Fibroblast of skin of scalp (primary cell): ENCODE results near the gene NEK10.

ENCODE experiments used
- DNase-seq: peaks from one replicate; pipeline ENCODE4 v3.0.0-alpha.2; 2013

NEK10 gene

DNA sequence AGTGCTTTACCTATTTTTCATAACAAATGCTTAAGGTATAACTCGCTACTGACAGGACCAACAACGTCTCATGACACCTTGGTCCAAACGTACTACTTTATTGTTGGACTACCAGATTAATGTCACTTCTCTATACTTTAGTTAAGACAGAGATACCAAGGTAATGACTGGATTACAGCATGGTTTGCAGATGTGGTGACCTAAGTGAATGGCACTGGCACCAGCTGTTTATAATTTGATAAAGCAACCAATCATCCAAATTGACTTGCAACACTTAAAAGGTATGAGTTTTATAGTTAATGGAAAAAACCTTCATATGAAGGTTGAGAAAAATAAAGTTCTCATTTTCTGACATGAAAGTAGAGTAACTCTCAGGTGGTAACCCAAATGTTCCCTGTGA lies 209.0 kb downstream of the NEK10 start:
- no peak for DNase-seq

DNA sequence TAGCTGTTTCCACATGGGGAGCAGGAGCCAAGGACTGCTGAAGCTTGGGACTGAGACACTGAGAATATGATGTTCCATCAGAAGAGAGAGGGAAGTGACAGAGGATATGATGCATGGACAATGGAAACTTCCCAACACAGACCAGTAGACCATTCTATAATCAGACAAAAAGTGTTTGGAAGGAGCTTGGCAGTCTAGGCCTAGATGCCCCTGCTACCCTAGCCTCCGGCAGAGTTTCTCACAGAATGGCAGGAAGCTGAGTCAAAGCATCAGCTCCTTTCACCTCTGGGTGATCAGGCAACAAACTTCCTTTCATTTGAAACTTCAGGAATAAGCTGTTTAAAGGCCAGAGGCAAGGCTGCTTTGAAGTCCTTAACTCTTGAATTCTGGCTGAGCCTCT lies 222.0 kb downstream of the NEK10 start:
- no peak for DNase-seq

GRCh38 chr3:27146786-27147185 lies 222.4 kb downstream of the NEK10 start:
- no peak for DNase-seq

DNA sequence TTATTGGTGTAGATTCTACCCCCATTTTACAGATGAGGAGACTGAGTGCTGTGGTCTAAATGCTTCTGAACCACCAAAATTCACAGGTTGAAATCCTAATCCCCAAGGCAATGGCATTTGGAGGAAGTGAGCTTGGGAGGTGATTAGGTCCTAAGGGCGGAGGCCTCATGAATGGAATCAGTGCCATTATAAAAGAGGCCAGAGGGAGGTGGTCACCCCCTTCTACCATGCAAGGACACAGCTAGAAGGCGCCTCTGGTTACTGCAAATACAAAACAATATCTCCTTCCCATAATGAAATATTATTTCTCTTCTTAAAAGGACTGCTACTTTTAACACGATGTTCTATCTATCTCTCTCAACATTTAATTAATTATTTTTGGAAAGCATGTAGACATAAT lies 223.5 kb downstream of the NEK10 start:
- no peak for DNase-seq

- no peak for DNase-seq
These were observed 227.5 kb downstream of the NEK10 start for GRCh38 chr3:27141668-27142067.

DNA sequence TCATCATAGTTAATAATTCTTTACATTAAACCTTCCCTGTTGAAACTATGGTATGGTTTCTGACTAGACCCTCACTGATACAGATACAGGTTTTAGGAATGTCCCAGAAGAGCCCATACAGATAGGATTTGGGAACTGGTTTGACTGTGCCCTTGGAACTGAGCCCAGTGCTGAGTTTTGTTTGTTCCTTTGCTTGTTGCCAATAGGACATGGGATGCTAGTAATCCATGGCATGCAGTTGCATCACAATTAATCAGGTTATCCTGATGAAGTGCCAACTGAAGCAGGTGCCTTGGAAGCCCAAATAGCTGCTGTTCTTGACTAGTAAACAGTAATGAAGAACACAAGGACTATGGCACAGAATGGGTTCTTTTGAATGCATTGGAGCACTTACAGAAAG lies 230.6 kb downstream of the NEK10 start:
- DNase-seq = no peak

- DNase-seq = no peak
These were observed 231.2 kb downstream of the NEK10 start for GRCh38 chr3:27138005-27138404.

DNA sequence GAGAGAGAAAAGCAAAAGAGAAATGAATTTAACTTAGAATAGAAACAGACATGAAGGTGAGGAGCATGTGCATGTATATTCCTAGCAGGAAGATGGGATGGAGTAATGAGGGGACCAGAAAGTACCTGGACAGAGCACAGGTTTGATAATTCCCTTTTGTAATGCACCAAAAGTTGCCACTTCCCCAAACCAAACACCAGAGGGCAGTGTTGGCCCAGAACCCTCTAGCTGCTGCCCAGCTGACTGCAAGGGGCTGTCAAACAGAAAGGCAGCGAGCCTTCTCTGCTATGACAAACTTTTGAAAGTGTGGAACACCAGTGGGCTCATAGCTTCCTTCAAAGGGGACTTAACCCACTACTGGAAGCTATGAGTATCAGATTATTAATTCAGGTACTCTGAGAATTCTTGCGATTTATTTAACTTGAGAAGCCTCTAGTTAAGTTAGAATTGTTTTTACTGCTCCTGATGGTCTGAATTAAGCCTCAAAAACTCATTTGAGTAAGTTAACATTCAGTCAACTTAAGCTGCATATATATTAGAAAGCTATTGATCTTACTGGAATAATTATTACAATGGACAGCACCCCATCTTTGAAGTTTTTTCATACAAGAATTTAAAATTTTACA lies 234.9 kb downstream of the NEK10 start:
- peak; percentile 69 for DNase-seq

GRCh38 chr3:27133060-27133459 lies 236.1 kb downstream of the NEK10 start:
- DNase-seq = no peak

GRCh38 chr3:27130796-27131195 lies 238.4 kb downstream of the NEK10 start:
- DNase-seq = no peak

GRCh38 chr3:27127879-27128278 lies 241.3 kb downstream of the NEK10 start:
- no peak for DNase-seq

- DNase-seq = no peak
These were observed 242.0 kb downstream of the NEK10 start for GRCh38 chr3:27127195-27127594.

GRCh38 chr3:27125821-27126501 lies 243.2 kb downstream of the NEK10 start:
- DNase-seq = no peak

GRCh38 chr3:27119639-27120038 lies 249.5 kb downstream of the NEK10 start:
- DNase-seq = no peak

GRCh38 chr3:27115352-27115751 lies 253.8 kb downstream of the NEK10 start:
- DNase-seq = no peak

DNA sequence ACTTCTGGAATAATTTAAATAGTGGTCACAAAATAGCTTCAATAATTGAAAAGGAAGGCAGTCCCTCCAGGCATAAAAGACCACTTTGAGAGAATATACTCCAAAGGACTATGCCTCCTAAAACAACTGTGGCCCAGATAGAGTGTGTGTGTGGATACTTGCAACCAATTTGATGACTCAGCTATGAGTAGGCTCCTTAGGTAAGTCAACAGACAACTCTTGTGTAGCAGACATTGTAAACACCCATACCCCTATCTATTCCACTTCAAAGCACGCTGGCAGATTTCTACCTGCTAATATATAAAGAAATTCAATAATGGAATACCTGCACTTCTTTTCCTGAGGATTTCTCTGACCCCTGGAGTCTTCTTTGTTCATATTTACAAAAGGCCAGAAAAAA lies 254.5 kb downstream of the NEK10 start:
- DNase-seq = no peak

- DNase-seq = no peak
These were observed 255.1 kb downstream of the NEK10 start for GRCh38 chr3:27114129-27114528.

DNA sequence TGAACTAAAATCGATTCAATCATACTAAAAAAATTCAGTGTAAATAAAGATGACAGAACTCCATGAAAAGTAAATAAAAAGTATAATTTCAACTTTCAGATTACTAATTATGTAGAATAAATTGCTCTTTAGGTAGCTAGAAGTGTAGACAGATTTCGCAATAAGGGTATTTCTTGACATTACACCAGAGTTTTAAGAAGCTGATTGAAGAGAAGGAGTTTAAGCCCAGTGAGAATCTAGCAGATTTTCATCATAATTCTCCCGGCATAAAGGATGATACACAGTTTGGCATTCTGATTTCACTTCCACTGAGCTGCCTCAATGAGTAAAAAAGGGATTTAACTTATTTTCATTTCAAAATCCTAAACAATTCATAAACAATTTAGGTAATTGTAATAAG lies 259.2 kb downstream of the NEK10 start:
- DNase-seq = no peak

DNA sequence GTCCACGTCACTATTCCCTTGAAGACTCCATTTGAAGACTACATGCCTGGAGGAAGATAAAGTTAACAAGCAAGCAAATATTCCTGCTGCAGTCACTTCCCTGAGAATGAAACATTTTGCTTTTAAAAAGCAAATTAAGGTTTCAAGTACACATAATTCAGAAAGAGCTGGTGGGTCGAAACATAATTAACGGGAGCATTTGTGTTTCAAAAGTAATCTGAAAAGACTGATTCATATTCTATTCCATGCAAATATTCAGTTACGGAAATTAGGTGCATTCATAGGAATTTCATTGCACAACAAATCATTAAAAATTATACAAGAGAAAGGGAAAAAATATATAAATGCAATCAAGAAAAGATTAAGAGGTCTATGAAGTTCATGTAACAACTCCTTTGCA lies 260.9 kb downstream of the NEK10 start:
- no peak for DNase-seq

GRCh38 chr3:27105904-27106303 lies 263.3 kb downstream of the NEK10 start:
- no peak for DNase-seq

GRCh38 chr3:27097182-27097581 lies 272.0 kb downstream of the NEK10 start:
- no peak for DNase-seq

- no peak for DNase-seq
These were observed 273.5 kb downstream of the NEK10 start for GRCh38 chr3:27095553-27096222.

GRCh38 chr3:27094721-27095120 lies 274.5 kb downstream of the NEK10 start:
- no peak for DNase-seq

DNA sequence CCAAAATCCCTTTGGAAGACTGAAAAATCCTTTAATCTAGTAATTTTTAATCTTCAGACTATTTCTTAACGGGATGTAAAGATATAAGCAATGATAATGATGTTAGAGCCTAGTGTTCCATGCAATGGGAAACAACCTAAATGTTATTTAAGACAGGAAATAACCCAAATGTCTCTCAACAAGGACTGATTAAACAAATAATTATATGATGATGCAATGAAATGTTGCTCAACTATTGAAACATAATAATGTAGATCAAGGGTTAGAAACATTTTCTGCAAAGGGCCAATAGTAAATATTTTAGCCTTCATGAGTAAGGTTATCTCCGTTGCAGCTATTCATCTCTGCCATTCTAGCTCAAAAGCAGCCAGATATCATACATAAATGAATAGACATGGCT lies 275.4 kb downstream of the NEK10 start:
- no peak for DNase-seq
